Spleen (tissue), 11 donors: Measurements from ENCODE around the gene ITPK1. TPM values are rescaled to one million over a fixed set of nuclear protein-coding genes. Genes with fewer than 3 reads are reported as not detected.

Experiments
- DNase-seq: peaks from one replicate; pipeline ENCODE4 v3.0.0-alpha.2; 2020
- H3K27ac ChIP-seq, 8 donors: fragments of 200-600 bp; sonication (generic) in 7 of 8; 1 replicate in 4 of 8; 2 replicates in 4 of 8; pipeline versions ENCODE4 v1.5.0 to v1.8.0; 2016 to 2021; ENCODE audit warnings: inconsistent platforms in 4 of 8, mild to moderate bottlenecking in 4 of 8, moderate library complexity in 1 of 8
- H3K27me3 ChIP-seq, 7 donors: fragments of 200-600 bp; sonication (generic) in 6 of 7; replicated peaks in 1 of 7; 1 replicate in 4 of 7; 2 replicates in 3 of 7; pipeline versions ENCODE4 v1.5.0 to v1.8.0; 2016 to 2021; ENCODE audit warnings: inconsistent platforms in 3 of 7, mild to moderate bottlenecking in 1 of 7
- H3K36me3 ChIP-seq, 6 donors: fragments of 200-600 bp; sonication (generic) in 5 of 6; 1 replicate in 4 of 6; 2 replicates in 2 of 6; pipeline versions ENCODE4 v1.5.0 to v1.8.0; 2016 to 2021; ENCODE audit warnings: inconsistent platforms in 2 of 6
- H3K4me1 ChIP-seq, 6 donors: fragments of 200-600 bp; sonication (generic) in 5 of 6; 1 replicate in 3 of 6; 2 replicates in 3 of 6; pipeline versions ENCODE4 v1.5.0 to v1.8.0; 2016 to 2021; ENCODE audit warnings: inconsistent platforms in 3 of 6
- H3K4me3 ChIP-seq, 8 donors: fragments of 200-600 bp; sonication (generic) in 7 of 8; 1 replicate in 4 of 8; 2 replicates in 4 of 8; pipeline versions ENCODE4 v1.5.0 to v1.8.0; 2016 to 2021; ENCODE audit warnings: inconsistent platforms in 4 of 8, mild to moderate bottlenecking in 4 of 8, moderate library complexity in 2 of 8
- H3K9me3 ChIP-seq, 8 donors: fragments of 200-600 bp; sonication (generic) in 7 of 8; 1 replicate in 4 of 8; 2 replicates in 4 of 8; pipeline versions ENCODE4 v1.5.0 to v1.8.0; 2016 to 2021; ENCODE audit warnings: inconsistent platforms in 4 of 8
- CTCF ChIP-seq, 11 experiments: fragments of 200-600 bp in 7 of 11; fragments of 450-650 bp in 4 of 11; sonication (generic) in 4 of 11; IDR thresholded peaks in 8 of 11; conservative IDR thresholded peaks in 3 of 11; 1 replicate in 7 of 11; 2 replicates in 4 of 11; pipeline versions ENCODE4 v1.4.0 to v1.8.0; 2016 to 2021; ENCODE audit warnings: antibody characterized with exemption in 11 of 11, inconsistent platforms in 4 of 11, mild to moderate bottlenecking in 1 of 11
- POLR2A ChIP-seq, 3 donors: fragments of 450-650 bp; IDR thresholded peaks; one replicate each; pipeline ENCODE4 v1.5.1; 2017; ENCODE audit warnings: antibody characterized with exemption in 3 of 3, mild to moderate bottlenecking in 1 of 3
- POLR2AphosphoS5 ChIP-seq, 3 donors: sonication (generic); formaldehyde crosslinking; IDR thresholded peaks; one replicate each; pipeline ENCODE4 v1.5.1; 2017; ENCODE audit warnings: antibody characterized with exemption in 3 of 3
- WGBS, 5 donors: extraction: QIAGEN DNeasy Blood & Tissue Kit in 3 of 5; methylation state at CpG; one replicate each; pipeline versions ENCODE4 v1.1.5 to v1.1.7; 2013 to 2018; 5-methylcytosine and 5-hydroxymethylcytosine counted together
- intact Hi-C: fragments of 100-400 bp; cut with DNase I; formaldehyde crosslinking; loops from one replicate; pipeline ENCODE4 v1.15.0; 2023; ENCODE audit warnings: low total_unique reads
- polyA plus RNA-seq, 3 donors: library from polyadenylated mRNA; stranded (reverse); fragments of 200-250 nt; gene quantifications; one replicate each; pipeline ENCODE4 v1.2.1, GENCODE V29; 2013
- total RNA-seq, 7 donors: library from RNA; depleted of rRNA in 3 of 7; stranded (reverse); fragments of >200 nt in 3 of 7; fragmentation: NEBNext Ultra II Directional in 4 of 7; extraction: Animal tissue kit (Norgen Biotek cat#: 25700) in 4 of 7; gene quantifications; one replicate each; pipeline versions ENCODE4 v1.1.0 to v1.2.1, GENCODE V29; 2016 to 2021
- donor health status: healthy with polysubstance abuse.
- donor health status: DM: no; HTN: no; CAD: no; lungs with moderate emphysema.
- donor health status: DM: no; HTN: no; CAD: no.
- donor health status: Bipolar disorder and iron deficiency.
- donor health status: healthy.
- donor health status: DM: no; HTN: no; CAD: no.
- donor health status: DM: yes; HTN: yes; CAD: no.

ITPK1 gene
- total and polyA plus RNA-seq, 10 donors, result 22.9 to 123 (median 68.0) TPM

DNA sequence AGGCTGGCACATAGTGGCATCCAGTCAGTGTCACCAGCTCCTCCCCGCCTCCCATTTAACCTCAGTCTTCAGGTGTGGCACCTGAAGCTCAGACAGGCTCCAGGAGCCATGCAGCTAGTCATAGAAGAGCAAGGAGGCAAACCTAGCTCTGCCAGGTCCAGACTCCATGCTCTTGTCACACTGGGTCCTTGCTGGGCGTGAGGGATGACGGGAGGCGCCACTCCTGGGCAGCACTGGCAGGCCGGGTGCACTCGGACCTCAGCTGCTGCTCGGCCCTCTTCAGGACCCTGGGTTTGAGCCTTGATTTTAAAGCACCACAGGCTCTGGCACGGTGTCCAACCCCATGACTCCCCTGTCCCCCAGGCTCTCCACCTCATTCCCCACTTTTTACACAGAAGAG is 24.1 kb downstream of the ITPK1 start:
- no peak for TF ChIP-seq CTCF (IDR thresholded peaks at IDR 0.05 in 8 of 11, conservative IDR thresholded peaks at IDR 0.05 in 3 of 11)
- no peak for TF ChIP-seq POLR2AphosphoS5 (IDR thresholded peaks at IDR 0.05)
- Histone ChIP-seq H3K9me3 (no peaks in the 10 kb centered on the region), H3K4me1 (peaks cover 0 to 88% (median 50%) of the 10 kb centered on the region in 6 donors), H3K4me3 (no peak overlapping the region), H3K36me3 (peaks cover 0 to 8% (median 0%) of the 10 kb centered on the region in 6 donors), H3K27ac (peak overlapping the region in 5 of 8 donors; percentile 14 to 68 (median 38)), H3K27me3 (no peaks in the 10 kb centered on the region)
- intact Hi-C loops, result no loop called here
- 91 to 100% (median 96%) methylated on average over 2 to 8 of the region's 8 CpGs for WGBS, 5 donors
- DNase-seq, result no peak

DNA sequence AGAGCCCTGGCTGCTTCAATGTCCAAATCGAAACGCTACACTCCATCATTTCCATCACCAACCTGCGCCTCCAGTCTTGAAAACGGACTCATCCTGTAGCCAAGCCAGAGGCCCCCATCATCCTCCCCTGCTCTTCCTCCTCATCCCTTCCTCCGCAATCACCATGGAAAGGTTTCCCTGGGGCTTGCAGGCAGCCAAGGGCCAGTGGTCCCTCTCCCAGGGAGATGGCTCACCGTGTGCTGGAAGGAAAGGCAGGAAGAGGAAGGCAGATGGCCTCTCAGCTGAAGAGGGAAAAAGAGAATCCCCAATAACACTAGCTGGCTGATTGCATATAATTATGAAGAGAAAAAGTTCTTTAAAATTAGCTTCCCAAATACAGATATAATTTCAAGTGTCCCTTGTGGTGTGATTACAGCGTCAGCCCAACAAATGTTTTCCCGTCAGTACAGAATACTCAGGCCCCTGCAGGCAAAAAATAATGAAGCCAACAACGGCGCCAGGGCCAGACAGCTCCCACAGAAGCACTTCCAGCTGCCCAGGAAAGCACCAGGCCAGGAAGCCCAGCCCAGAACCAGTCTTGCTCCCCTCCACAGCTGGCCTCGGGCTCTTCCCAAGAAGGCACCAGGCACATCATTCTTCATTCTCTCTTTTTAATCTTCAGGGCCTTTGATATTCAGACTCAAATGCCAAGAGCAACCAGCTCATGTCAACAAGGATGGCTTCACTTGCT is 24.7 kb downstream of the ITPK1 start:
- TF ChIP-seq POLR2AphosphoS5 (IDR thresholded peaks at IDR 0.05), result no peak
- no peak for TF ChIP-seq CTCF (IDR thresholded peaks at IDR 0.05 in 8 of 11, conservative IDR thresholded peaks at IDR 0.05 in 3 of 11)
- TF ChIP-seq POLR2A (IDR thresholded peaks at IDR 0.05), result no peak
- no peak for DNase-seq
- Histone ChIP-seq H3K4me1 (peaks cover 0 to 88% (median 50%) of the 10 kb centered on the region in 6 donors), H3K36me3 (peaks cover 0 to 8% (median 0%) of the 10 kb centered on the region in 6 donors), H3K27me3 (no peaks in the 10 kb centered on the region), H3K9me3 (no peaks in the 10 kb centered on the region), H3K27ac (peak overlapping the region in 5 of 8 donors; percentile 14 to 68 (median 38)), H3K4me3 (no peak overlapping the region)
- 67 to 80% (median 73%) methylated on average over 11 of the region's 11 CpGs for WGBS, 5 donors
- intact Hi-C loops, result no loop called here

DNA sequence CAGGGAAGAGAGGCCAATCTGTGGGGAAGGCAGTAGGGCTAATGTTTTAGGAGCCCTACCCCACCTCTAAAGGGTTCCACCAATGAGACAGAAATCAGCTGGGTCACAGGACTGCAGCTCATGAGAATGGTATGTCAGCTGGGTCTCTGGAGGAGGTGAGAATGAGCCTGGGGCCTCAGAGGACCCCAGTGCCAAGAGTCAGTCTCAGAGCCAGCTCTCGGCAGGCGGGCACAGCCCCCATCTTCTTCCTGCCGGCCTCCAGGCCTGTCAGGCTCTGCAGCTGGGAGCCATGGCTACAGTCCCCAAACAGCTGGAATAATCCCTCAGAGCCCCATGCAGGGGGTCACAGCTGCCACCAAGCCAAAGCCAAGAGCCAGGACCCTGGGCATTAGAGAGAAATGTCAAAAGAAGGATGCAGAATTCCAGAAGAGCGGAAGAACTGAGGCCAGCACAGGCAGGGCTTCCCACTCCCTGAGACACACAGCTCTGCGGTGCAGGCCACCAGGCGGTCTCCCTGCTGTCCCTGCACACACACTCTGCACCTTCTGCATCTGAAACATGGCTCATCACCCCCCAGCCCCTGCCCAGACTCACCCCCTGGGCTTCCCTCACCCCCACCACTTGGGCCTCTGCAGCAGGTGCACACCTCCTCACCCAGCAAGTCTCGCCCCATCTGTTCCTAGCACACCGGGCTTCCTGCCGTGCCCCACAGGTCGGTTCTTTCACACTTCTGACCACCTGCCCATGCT is 26.0 kb downstream of the ITPK1 start:
- Histone ChIP-seq H3K4me1 (peaks cover 0 to 88% (median 57%) of the 10 kb centered on the region in 6 donors), H3K9me3 (no peaks in the 10 kb centered on the region), H3K27ac (peak overlapping the region in 3 of 8 donors; percentile 2 to 68 (median 41)), H3K4me3 (no peak overlapping the region), H3K27me3 (no peaks in the 10 kb centered on the region), H3K36me3 (peaks cover 0 to 6% (median 0%) of the 10 kb centered on the region in 6 donors)
- DNase-seq, result no peak
- TF ChIP-seq POLR2AphosphoS5 (IDR thresholded peaks at IDR 0.05), result no peak
- TF ChIP-seq CTCF (IDR thresholded peaks at IDR 0.05 in 8 of 11, conservative IDR thresholded peaks at IDR 0.05 in 3 of 11), result no peak
- no peak for TF ChIP-seq POLR2A (IDR thresholded peaks at IDR 0.05)
- intact Hi-C loops, result no loop called here
- WGBS, 5 donors, result 71 to 82% (median 78%) methylated on average over 8 to 10 of the region's 10 CpGs
